Measurements from ENCODE around the gene SART3. TPM values are rescaled to one million over a fixed set of nuclear protein-coding genes. Genes with fewer than 3 reads are reported as not detected.

Gene SART3
- polyA plus RNA-seq, 1 of the 3 experiments (the other 2 are of a cell fraction) = 28.9 TPM

DNA sequence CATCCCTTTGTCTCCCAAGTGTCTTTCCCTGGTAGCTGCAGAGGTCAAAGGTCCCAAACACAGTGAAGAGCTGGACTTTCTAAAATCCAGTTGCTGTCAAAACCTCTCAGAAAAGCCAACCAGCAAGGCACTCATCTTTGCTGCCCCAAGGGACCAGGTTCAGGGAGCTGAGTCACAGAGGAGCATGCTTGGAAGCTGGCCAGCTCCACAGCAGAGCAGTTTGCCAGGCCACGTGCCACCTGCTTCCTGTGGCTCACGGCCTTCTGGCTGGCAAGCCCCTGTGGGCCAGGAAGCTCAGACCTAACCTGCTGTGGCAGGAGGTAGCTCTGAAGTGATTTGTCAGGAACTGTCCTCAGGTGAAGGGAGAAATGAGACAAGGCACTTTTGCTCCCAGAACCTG, 5.0 kb upstream of the SART3 start:
- H2AFZ ChIP-seq (ENCODE audit: low read depth) = no peak overlapping the region
- no peaks in the 10 kb centered on the region for H3K9me3 ChIP-seq
- H3K4me1 ChIP-seq (ENCODE audit: control insufficient read depth in 1 of 2, insufficient read depth in 2 of 2, low read depth in 1 of 2, low read length in 1 of 2) = peaks cover 29 to 31% of the 10 kb centered on the region in 2 experiments
- H3K27ac ChIP-seq (ENCODE audit: low read depth in 2 of 2, low read length in 1 of 2) = peak overlapping the region; percentile 46 to 86; a peak in 3 of 4 replicates
- H3K9me2 ChIP-seq = no peaks in the 10 kb centered on the region
- DNase-seq = peak; percentile 63
- peaks cover 49 to 57% of the 10 kb centered on the region in 2 experiments for H3K36me3 ChIP-seq (replicated peaks in 1 of 2; ENCODE audit: control insufficient read depth in 1 of 2, insufficient read depth in 2 of 2, low read length in 1 of 2)
- no peaks in the 10 kb centered on the region; the same call in 1 of the 2 replicates for H4K20me1 ChIP-seq (ENCODE audit: insufficient read depth)
- H3K27me3 ChIP-seq (ENCODE audit: insufficient read depth) = no peaks in the 10 kb centered on the region
- no peak overlapping the region; the same call in 1 of the 2 replicates for H3K9ac ChIP-seq
- POLR2A ChIA-PET = interaction anchor here (0.8 kb wide), 1 partner anchor 44 kb away, joined by 3 read pairs; no protein-coding TSS in a partner anchor
- WGBS (ENCODE audit: low lambda C conversion rate) = 0% methylated on average over 2 of the region's 2 CpGs
- H3K79me2 ChIP-seq (ENCODE audit: insufficient read depth) = peaks cover 28% of the 10 kb centered on the region
- peak overlapping the region; percentile 3; the same call in 1 of the 2 replicates for H3K4me2 ChIP-seq
- no peak overlapping the region for H3K4me3 ChIP-seq (ENCODE audit: low read depth in 2 of 2, low read length in 1 of 2)
- H3F3A ChIP-seq (replicated peaks; ENCODE audit: insufficient read depth) = peaks cover 25% of the 10 kb centered on the region
- CTCF ChIA-PET = interaction anchor here (0.7 to 16.0 kb wide), 7 partner anchors 10 to 647 kb away, joined by 3 to 503 read pairs (median 3); no protein-coding TSS in a partner anchor
- TF ChIP-seq RAD21 (IDR thresholded peaks at IDR 0.05; ENCODE audit: low read length) = 0 out of 2 replicates have a peak, but pooled peaks have one; percentile 12
- no peak for TF ChIP-seq YY1 (IDR thresholded peaks at IDR 0.05; ENCODE audit: low read depth)
- no peak for TF ChIP-seq NRF1 (IDR thresholded peaks at IDR 0.05; ENCODE audit: low read depth, low read length)
- TF ChIP-seq ZBTB33 (IDR thresholded peaks at IDR 0.05; ENCODE audit: borderline replicate concordance, low read depth) = no peak
- TF ChIP-seq SMC3 (IDR thresholded peaks at IDR 0.05; ENCODE audit: low read depth, low read length) = no peak
- peak; percentile 97 for TF ChIP-seq NFIC (IDR thresholded peaks at IDR 0.05; ENCODE audit: borderline replicate concordance)
- no peak for TF ChIP-seq IRF3 (IDR thresholded peaks at IDR 0.05; ENCODE audit: low read depth, low read length)
- no peak for TF ChIP-seq RFX5 (IDR thresholded peaks at IDR 0.05; ENCODE audit: low read length)
- TF ChIP-seq, protein P1, sequence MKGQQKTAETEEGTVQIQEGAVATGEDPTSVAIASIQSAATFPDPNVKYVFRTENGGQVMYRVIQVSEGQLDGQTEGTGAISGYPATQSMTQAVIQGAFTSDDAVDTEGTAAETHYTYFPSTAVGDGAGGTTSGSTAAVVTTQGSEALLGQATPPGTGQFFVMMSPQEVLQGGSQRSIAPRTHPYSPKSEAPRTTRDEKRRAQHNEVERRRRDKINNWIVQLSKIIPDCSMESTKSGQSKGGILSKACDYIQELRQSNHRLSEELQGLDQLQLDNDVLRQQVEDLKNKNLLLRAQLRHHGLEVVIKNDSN (IDR thresholded peaks at IDR 0.05; ENCODE audit: borderline replicate concordance, low read depth) = peak; percentile 86
- TF ChIP-seq TEAD4 (IDR thresholded peaks at IDR 0.05; ENCODE audit: borderline replicate concordance, insufficient read depth) = no peak
- TF ChIP-seq MAX (IDR thresholded peaks at IDR 0.05; ENCODE audit: low read depth) = peak; percentile 97
- TF ChIP-seq SIN3A (IDR thresholded peaks at IDR 0.05; ENCODE audit: borderline replicate concordance, low read depth, low read length) = peak; percentile 74; the same call in 1 of the 2 replicates
- TF ChIP-seq FOXJ3 (CRISPR knock-in tag; IDR thresholded peaks at IDR 0.05) = no peak
- TF ChIP-seq TAF1 (IDR thresholded peaks at IDR 0.05; ENCODE audit: borderline replicate concordance, low read depth, low read length) = no peak
- no peak for TF ChIP-seq EZH2phosphoT487 (IDR thresholded peaks at IDR 0.05; ENCODE audit: borderline replicate concordance, low read depth)
- 0 out of 2 replicates have a peak, but pooled peaks have one; percentile 16 for TF ChIP-seq RXRA (IDR thresholded peaks at IDR 0.05; ENCODE audit: borderline replicate concordance, low read depth)
- peak; percentile 41 to 51; a peak in 2 of 4 replicates for TF ChIP-seq EP300 (IDR thresholded peaks at IDR 0.05; ENCODE audit: borderline replicate concordance in 1 of 2, low read depth in 1 of 2, low read length in 1 of 2)
- TF ChIP-seq CHD2 (IDR thresholded peaks at IDR 0.05; ENCODE audit: low read length, partially characterized antibody) = peak; percentile 9
- peak; percentile 27; the same call in 1 of the 2 replicates for TF ChIP-seq PBX3 (IDR thresholded peaks at IDR 0.05)
- no peak for TF ChIP-seq ELF1 (IDR thresholded peaks at IDR 0.05)
- TF ChIP-seq GATA2 (CRISPR knock-in tag; IDR thresholded peaks at IDR 0.05) = no peak
- peak; percentile 75 for TF ChIP-seq TCF12 (IDR thresholded peaks at IDR 0.05)
- TF ChIP-seq JUND (IDR thresholded peaks at IDR 0.05) = peak; percentile 58
- TF ChIP-seq, protein P2, sequence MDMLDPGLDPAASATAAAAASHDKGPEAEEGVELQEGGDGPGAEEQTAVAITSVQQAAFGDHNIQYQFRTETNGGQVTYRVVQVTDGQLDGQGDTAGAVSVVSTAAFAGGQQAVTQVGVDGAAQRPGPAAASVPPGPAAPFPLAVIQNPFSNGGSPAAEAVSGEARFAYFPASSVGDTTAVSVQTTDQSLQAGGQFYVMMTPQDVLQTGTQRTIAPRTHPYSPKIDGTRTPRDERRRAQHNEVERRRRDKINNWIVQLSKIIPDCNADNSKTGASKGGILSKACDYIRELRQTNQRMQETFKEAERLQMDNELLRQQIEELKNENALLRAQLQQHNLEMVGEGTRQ (IDR thresholded peaks at IDR 0.05; ENCODE audit: borderline replicate concordance, low read depth, low read length) = 0 out of 2 replicates have a peak, but pooled peaks have one; percentile 25
- no peak for TF ChIP-seq POLR2AphosphoS5 (IDR thresholded peaks at IDR 0.05; ENCODE audit: low read depth, low read length)
- TF ChIP-seq GABPA (IDR thresholded peaks at IDR 0.05; ENCODE audit: low read depth) = 0 out of 2 replicates have a peak, but pooled peaks have one; percentile 32
- peak; percentile 79 for TF ChIP-seq FOSL2 (IDR thresholded peaks at IDR 0.05; ENCODE audit: borderline replicate concordance, low read depth)
